ENCODE data around the gene MPZL2. TPM values are rescaled to one million over a fixed set of nuclear protein-coding genes. Genes with fewer than 3 reads are reported as not detected.

The MPZL2 gene
- total RNA-seq, 1 experiment from 2014 or later, result 0.26 TPM

GRCh38 chr11:118283756-118284350 lies 19.8 kb upstream of the MPZL2 start:
- no peak overlapping the region for H3K27ac Mint-ChIP-seq
- peaks cover 21% of the 10 kb centered on the region for H3K27me3 Mint-ChIP-seq (ENCODE audit: low read depth)
- H3K79me2 ChIP-seq (ENCODE audit: insufficient read depth, low read length), result no peaks in the 10 kb centered on the region

More at GRCh38 chr11:118283756-118284350, 19.8 kb upstream of the MPZL2 start:
- no peak overlapping the region for H3T11ph ChIP-seq (ENCODE audit: low read length)
- H2AK5ac ChIP-seq (ENCODE audit: insufficient read length, low read length), result no peak overlapping the region
- no peak overlapping the region for H3K14ac ChIP-seq (ENCODE audit: insufficient read depth, low read length)
- H3K4me3 Mint-ChIP-seq, result no peak overlapping the region
- no peak overlapping the region for H3K18ac ChIP-seq (ENCODE audit: insufficient read length, low read depth, low read length)
- H3K4me1 Mint-ChIP-seq, result no peaks in the 10 kb centered on the region
- H2AFZ ChIP-seq (ENCODE audit: low read length), result no peak overlapping the region
- H3K23ac ChIP-seq (ENCODE audit: insufficient read length, low read depth, low read length), result no peak overlapping the region
- no peaks in the 10 kb centered on the region for H3K36me3 Mint-ChIP-seq (ENCODE audit: insufficient read depth in 1 of 3, low read depth in 3 of 3)
- no peaks in the 10 kb centered on the region for H3K23me2 ChIP-seq (ENCODE audit: insufficient read length, low read depth, low read length, poor library complexity, severe bottlenecking)
- no peaks in the 10 kb centered on the region for H3K4me1 ChIP-seq (ENCODE audit: insufficient read depth, low read length)
- no peak overlapping the region for H2BK20ac ChIP-seq (ENCODE audit: low read depth, low read length, poor library complexity, severe bottlenecking)
- no peak overlapping the region for H3K4ac ChIP-seq (ENCODE audit: low read depth, low read length)
- no CpG with 5 or more reads among the region's 4 CpGs for WGBS (ENCODE audit: extremely low coverage, insufficient read length, low lambda C conversion rate)
- no peaks in the 10 kb centered on the region for H3K9me3 Mint-ChIP-seq
- H3K27me3 ChIP-seq (ENCODE audit: insufficient read depth, low read length), result no peaks in the 10 kb centered on the region
- H4K8ac ChIP-seq (replicated peaks; ENCODE audit: insufficient read length, low read depth, low read length), result no peak overlapping the region
- H2BK15ac ChIP-seq (ENCODE audit: low read depth, low read length), result no peak overlapping the region
- no peak overlapping the region for H3K27ac ChIP-seq (ENCODE audit: insufficient read length, low read depth, low read length)
- no peak overlapping the region for H2BK120ac ChIP-seq (ENCODE audit: low read depth, low read length, poor library complexity, severe bottlenecking)
- no peaks in the 10 kb centered on the region for H3K79me1 ChIP-seq (ENCODE audit: insufficient read depth, low read depth, low read length, poor library complexity, severe bottlenecking)
- no peak overlapping the region for H3K4me2 ChIP-seq (ENCODE audit: insufficient read depth, insufficient read length, low read length)
- H4K5ac ChIP-seq (ENCODE audit: insufficient read length, low read depth, low read length), result no peak overlapping the region
- no peak overlapping the region for H4K91ac ChIP-seq (ENCODE audit: insufficient read length, low read depth, low read length)
- TF ChIP-seq CTCF (conservative IDR thresholded peaks at IDR 0.05), result no peak
- H3K56ac ChIP-seq (ENCODE audit: insufficient read length, low read depth, low read length), result no peak overlapping the region
- no peaks in the 10 kb centered on the region for H4K20me1 ChIP-seq (ENCODE audit: control insufficient read depth, insufficient read depth, insufficient read length)
- H3K9ac ChIP-seq (ENCODE audit: extremely low read depth, insufficient read length, low read length), result no peak overlapping the region
- no peak overlapping the region for H2BK5ac ChIP-seq (ENCODE audit: insufficient read length, low read length)
- no peak overlapping the region for H2BK12ac ChIP-seq (ENCODE audit: insufficient read length, low read depth, low read length)
- no peak for DNase-seq
- no peaks in the 10 kb centered on the region for H3K9me3 ChIP-seq (ENCODE audit: control insufficient read depth, low read depth, low read length)

All from H9 (cell line).